Natural killer cell treated with Interleukin-12 subunit alpha and Interleukin-12 subunit beta and Interleukin-15 and Interleukin-18, amount 100 ng/mL, for 72 hours (primary cell): Measurements from ENCODE around the gene DIP2C. TPM values are rescaled to one million over a fixed set of nuclear protein-coding genes. Genes with fewer than 3 reads are reported as not detected.
A peak's percentile ranks its signal among the peaks of the same experiment; 100 is the strongest.

Experiments used
- ATAC-seq, 2 donors: fragments of 150-1000 bp; cut with Tn5 transposase in 1 of 2; sonication (Bioruptor Pico), chemical (Tn5 transposase) in 1 of 2; 2 replicates each; pipeline ENCODE4 v1.10.0; 2021
- DNase-seq: peaks from one replicate; pipeline ENCODE4 v3.0.0; 2022; ENCODE audit warnings: low spot score
- H3K27ac Mint-ChIP-seq, 2 donors: 1 replicate in 1 of 2; 2 replicates in 1 of 2; pipeline ENCODE4 v1.8.0; 2022; ENCODE audit warnings: mixed read lengths in 2 of 2, mild to moderate bottlenecking in 1 of 2, moderate library complexity in 1 of 2
- H3K27me3 Mint-ChIP-seq, 2 donors: 1 replicate in 1 of 2; 2 replicates in 1 of 2; pipeline ENCODE4 v1.8.0; 2022; ENCODE audit warnings: mixed read lengths in 2 of 2
- H3K36me3 Mint-ChIP-seq: one replicate; pipeline ENCODE4 v1.8.0; 2022; ENCODE audit warnings: mixed read lengths
- H3K4me1 Mint-ChIP-seq, 2 donors: 1 replicate in 1 of 2; 2 replicates in 1 of 2; pipeline ENCODE4 v1.8.0; 2022; ENCODE audit warnings: low read depth in 2 of 2, mixed read lengths in 2 of 2, mild to moderate bottlenecking in 1 of 2
- H3K4me3 Mint-ChIP-seq: one replicate; pipeline ENCODE4 v1.8.0; 2022; ENCODE audit warnings: mixed read lengths
- H3K9me3 Mint-ChIP-seq: 2 replicates; pipeline ENCODE4 v1.8.0; 2022; ENCODE audit warnings: mixed read lengths
- total RNA-seq, 2 donors: library from RNA; stranded (reverse); gene quantifications; one replicate each; pipeline ENCODE4 v1.2.3, GENCODE V29; 2022

The DIP2C gene
- total RNA-seq, 2 donors from 2014 or later = 0.57 to 0.98 TPM

- Mint-ChIP-seq H3K4me3 (no peak overlapping the region), H3K9me3 (no peaks in the 10 kb centered on the region), H3K36me3 (no peaks in the 10 kb centered on the region), H3K27ac (no peak overlapping the region), H3K27me3 (peaks cover 27 to 33% of the 10 kb centered on the region in 2 donors), H3K4me1 (peaks cover 0 to 5% of the 10 kb centered on the region in 2 donors)
- DNase-seq (no peak), ATAC-seq (no peak)
Observed at GRCh38 chr10:501596-501995, 187.9 kb downstream of the DIP2C start.

DNA sequence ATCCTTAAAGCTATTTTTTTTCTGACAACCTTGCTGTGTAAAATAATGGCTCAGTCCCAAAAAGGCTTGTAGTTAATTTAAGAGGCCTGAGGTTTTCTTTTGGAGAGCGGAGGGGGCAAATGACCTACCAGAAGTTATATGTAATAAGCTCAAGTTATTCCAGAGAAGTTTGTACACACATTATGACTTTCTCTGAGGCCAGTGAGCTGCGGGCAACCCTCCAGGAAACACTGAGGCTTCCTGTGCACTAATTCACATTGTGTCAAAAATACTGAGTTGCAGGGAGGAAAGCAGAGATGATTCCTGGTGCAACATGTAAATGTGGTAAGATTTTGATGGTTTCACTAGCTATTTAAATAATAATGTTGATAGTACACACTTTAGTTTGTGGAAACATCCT, 188.6 kb downstream of the DIP2C start:
- Mint-ChIP-seq H3K4me1 (peaks cover 0 to 3% of the 10 kb centered on the region in 2 donors), H3K36me3 (no peaks in the 10 kb centered on the region), H3K4me3 (no peak overlapping the region), H3K27ac (no peak overlapping the region), H3K9me3 (no peaks in the 10 kb centered on the region), H3K27me3 (peaks cover 27 to 31% of the 10 kb centered on the region in 2 donors)
- DNase-seq (no peak), ATAC-seq (no peak)

DNA sequence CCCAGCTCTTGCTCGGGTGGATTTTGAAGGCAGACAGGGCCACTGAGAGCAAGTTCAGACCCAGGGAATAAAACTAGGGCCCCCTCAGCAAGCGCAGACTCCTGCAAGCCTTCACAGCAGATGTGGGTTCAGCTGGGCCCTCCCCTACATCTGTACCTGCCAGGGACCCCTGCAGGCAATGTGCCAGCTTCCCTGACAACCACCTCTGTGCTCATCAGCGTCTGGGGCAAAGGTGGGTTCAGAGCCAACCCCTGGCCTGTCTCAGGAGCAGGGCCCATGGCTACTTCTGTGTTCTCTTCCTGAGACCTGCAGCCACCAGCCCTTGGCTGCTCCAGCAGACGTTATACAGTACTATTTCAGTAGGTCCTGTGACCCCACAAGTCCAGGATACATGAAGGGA, 189.5 kb downstream of the DIP2C start:
- peaks cover 0 to 3% of the 10 kb centered on the region in 2 donors for H3K4me1 Mint-ChIP-seq
- no peak for DNase-seq
- H3K27ac Mint-ChIP-seq = no peak overlapping the region
- no peaks in the 10 kb centered on the region for H3K9me3 Mint-ChIP-seq
- ATAC-seq = peak in 1 of 2 donors; percentile 17
- no peaks in the 10 kb centered on the region for H3K36me3 Mint-ChIP-seq
- no peak overlapping the region for H3K4me3 Mint-ChIP-seq
- H3K27me3 Mint-ChIP-seq = peaks cover 26 to 29% of the 10 kb centered on the region in 2 donors

DNA sequence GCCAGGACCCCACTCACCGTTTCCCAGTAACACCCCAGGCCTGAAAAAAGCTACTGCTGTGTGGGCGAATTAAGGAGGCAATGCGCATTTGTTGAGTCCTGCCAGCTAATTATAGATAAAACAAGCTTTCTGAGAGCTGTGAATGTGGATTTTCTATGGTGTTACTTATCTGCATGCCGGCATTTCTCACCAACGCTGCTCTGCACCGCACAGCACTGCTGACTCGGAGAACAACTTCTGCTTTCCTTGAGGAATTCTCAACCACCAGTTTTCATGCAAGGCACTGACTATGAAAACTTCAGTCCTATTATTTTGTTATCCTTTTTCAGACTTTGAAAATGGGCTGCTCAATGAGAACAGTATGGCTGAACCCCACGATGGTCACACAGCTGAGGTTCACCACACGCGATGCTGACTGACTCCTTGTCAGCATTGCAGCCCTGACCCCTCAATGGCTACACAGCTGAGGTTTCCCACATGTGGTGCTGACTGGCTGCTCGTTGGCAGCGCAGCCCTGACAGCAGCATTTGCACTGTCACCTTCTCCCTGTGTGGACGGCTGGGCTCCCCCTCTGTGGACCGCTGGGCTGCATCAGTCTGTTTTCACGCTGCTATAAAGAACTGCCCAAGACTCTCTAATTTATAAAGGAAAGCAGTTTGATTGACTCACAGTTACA, 190.6 kb downstream of the DIP2C start:
- Mint-ChIP-seq H3K4me3 (no peak overlapping the region), H3K27ac (no peak overlapping the region), H3K9me3 (no peaks in the 10 kb centered on the region), H3K36me3 (no peaks in the 10 kb centered on the region), H3K4me1 (peaks cover 0 to 3% of the 10 kb centered on the region in 2 donors), H3K27me3 (peaks cover 20 to 27% of the 10 kb centered on the region in 2 donors)
- DNase-seq (no peak), ATAC-seq (peak; percentile 36 to 53)

- Mint-ChIP-seq H3K9me3 (no peaks in the 10 kb centered on the region), H3K27ac (no peak overlapping the region), H3K36me3 (no peaks in the 10 kb centered on the region), H3K27me3 (peaks cover 16 to 26% of the 10 kb centered on the region in 2 donors), H3K4me3 (no peak overlapping the region), H3K4me1 (peaks cover 0 to 3% of the 10 kb centered on the region in 2 donors)
- no peak for DNase-seq
- no peak for ATAC-seq
Observed at GRCh38 chr10:497898-498451, 191.5 kb downstream of the DIP2C start.

GRCh38 chr10:497289-497688, 192.2 kb downstream of the DIP2C start:
- Mint-ChIP-seq H3K36me3 (no peaks in the 10 kb centered on the region), H3K27ac (no peak overlapping the region), H3K27me3 (peaks cover 16 to 25% of the 10 kb centered on the region in 2 donors), H3K4me1 (peaks cover 0 to 3% of the 10 kb centered on the region in 2 donors), H3K4me3 (no peak overlapping the region), H3K9me3 (no peaks in the 10 kb centered on the region)
- ATAC-seq = no peak
- no peak for DNase-seq

DNA sequence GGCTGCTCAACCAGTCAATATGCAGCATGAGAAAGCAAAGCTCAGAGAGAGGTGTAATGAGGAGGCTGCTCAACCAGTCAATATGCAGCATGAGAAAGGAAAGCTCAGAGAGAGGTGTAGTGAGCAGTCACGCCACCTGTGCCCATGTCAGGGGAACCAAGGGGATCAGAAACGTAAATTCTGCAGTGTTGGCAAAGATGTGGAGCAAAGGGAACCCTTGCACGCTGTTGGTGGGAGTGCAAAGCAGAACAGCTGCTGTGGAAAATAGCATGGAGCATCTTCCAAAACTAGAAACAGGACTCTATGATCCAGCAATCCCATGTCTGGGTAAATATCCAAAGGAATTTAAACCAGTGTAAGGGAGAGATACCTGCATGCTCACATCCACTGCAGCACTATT, 194.9 kb downstream of the DIP2C start:
- no peaks in the 10 kb centered on the region for H3K36me3 Mint-ChIP-seq
- peaks cover 23 to 27% of the 10 kb centered on the region in 2 donors for H3K27me3 Mint-ChIP-seq
- H3K4me1 Mint-ChIP-seq = peaks cover 0 to 3% of the 10 kb centered on the region in 2 donors
- no peak overlapping the region for H3K27ac Mint-ChIP-seq
- DNase-seq = no peak
- H3K9me3 Mint-ChIP-seq = no peaks in the 10 kb centered on the region
- no peak for ATAC-seq
- no peak overlapping the region for H3K4me3 Mint-ChIP-seq

- Mint-ChIP-seq H3K9me3 (no peaks in the 10 kb centered on the region), H3K27ac (no peak overlapping the region), H3K4me3 (no peak overlapping the region), H3K27me3 (peaks cover 23 to 26% of the 10 kb centered on the region in 2 donors), H3K36me3 (no peaks in the 10 kb centered on the region), H3K4me1 (peaks cover 0 to under 1% of the 10 kb centered on the region in 2 donors)
- DNase-seq (no peak), ATAC-seq (no peak)
Observed at GRCh38 chr10:494149-494542, 195.3 kb downstream of the DIP2C start.

DNA sequence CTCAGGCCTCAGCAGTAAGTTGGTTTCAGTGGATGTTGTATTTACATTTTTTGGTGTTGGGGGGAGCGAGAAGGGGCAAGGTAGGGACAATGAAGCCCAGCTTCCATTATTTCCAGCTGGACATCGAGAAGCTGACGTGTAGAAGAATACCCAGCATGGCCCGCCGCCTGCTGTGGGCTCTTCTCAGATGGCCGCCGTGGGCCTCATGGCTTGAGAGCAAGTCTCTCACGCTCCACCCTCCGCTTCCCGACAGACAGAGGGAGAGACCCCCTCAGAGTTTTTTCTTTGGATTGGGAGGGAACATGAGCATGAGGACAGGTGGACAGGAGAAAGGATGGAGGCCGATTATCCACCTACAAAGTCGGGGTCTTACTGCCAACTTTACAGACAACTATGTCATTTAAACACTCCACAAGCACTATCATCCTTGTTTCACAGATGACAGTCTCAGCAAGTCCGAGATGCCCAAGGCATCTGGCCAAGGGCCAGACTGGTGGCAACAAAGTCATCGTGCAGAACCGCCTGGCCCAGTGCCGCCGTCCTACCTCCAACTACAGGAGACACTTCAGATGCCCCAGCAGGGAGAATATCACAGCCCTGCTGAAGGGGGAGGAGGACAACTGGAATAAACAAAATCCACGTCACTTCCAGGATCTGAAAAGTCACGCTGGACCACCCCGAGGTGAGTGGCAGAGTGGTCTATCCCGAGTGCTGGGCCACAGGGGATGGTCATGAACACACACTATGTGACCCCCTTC, 195.9 kb downstream of the DIP2C start:
- Mint-ChIP-seq H3K27ac (no peak overlapping the region), H3K9me3 (no peaks in the 10 kb centered on the region), H3K27me3 (peaks cover 23 to 26% of the 10 kb centered on the region in 2 donors), H3K4me1 (no peaks in the 10 kb centered on the region), H3K4me3 (no peak overlapping the region), H3K36me3 (no peaks in the 10 kb centered on the region)
- ATAC-seq = no peak
- DNase-seq = no peak

DNA sequence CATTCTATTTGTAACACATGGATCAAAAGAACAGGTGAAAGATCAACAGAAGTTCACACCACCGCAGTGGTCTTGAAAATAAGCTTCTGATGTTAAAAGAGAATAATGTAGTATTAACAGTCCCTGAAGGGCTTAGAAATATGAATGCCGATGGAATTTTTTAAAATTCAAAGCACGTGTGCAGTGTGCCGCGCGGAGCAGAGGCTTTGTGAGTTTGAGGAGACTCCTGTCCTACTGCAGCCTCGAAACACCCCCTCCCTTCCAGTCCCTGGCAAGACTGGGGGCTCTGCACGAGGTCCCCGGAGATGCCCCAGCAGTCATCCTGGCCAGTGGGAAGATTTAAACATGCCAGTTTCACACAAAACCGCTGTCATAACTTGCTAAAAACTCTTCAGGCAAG, 196.6 kb downstream of the DIP2C start:
- Mint-ChIP-seq H3K27me3 (peaks cover 23% of the 10 kb centered on the region in 2 donors), H3K27ac (no peak overlapping the region), H3K4me1 (no peaks in the 10 kb centered on the region), H3K4me3 (no peak overlapping the region), H3K36me3 (no peaks in the 10 kb centered on the region), H3K9me3 (no peaks in the 10 kb centered on the region)
- DNase-seq (no peak), ATAC-seq (no peak)

DNA sequence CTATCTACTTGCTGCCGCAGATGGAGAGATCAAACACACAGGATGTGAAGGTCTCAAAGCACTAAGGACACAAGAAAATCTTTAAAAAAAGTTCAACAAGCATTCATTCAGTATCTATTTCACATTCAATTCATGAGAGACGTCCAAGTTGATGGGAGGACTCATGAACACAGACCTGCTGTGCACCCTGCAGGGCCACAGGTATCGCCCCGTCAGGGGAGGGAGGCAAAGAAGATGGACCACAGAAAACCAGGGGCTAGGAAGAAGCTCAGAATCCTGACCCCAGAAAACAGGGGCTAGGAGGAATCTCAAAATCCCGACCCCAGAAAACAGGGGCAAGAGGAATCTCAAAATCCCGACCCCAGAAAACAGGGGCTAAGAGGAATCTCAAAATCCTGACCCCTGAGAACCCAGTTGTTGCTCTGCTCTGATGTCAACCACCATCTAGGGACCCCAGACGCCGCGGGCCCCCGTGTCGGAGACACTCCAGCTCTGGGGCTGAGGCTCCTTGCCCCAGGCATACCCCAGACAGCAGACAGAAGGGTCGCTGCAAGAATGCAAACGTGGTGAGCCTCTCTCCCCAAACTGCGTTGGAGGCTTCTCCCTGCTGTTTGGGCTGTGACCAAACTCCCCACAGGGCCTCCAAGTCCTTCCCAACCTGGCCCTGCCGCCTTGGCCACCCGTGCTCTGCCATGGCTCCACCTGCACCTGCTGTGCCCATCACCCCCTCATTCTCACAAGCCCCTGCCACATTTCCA, 197.6 kb downstream of the DIP2C start:
- DNase-seq = peak; percentile 56
- Mint-ChIP-seq H3K9me3 (no peaks in the 10 kb centered on the region), H3K4me1 (no peaks in the 10 kb centered on the region), H3K4me3 (no peak overlapping the region), H3K36me3 (no peaks in the 10 kb centered on the region), H3K27ac (no peak overlapping the region), H3K27me3 (peaks cover 23% of the 10 kb centered on the region in 2 donors)
- no peak for ATAC-seq

- no peak for ATAC-seq
- no peaks in the 10 kb centered on the region for H3K9me3 Mint-ChIP-seq
- H3K4me3 Mint-ChIP-seq = no peak overlapping the region
- no peaks in the 10 kb centered on the region for H3K4me1 Mint-ChIP-seq
- DNase-seq = no peak
- H3K27me3 Mint-ChIP-seq = peaks cover 23% of the 10 kb centered on the region in 2 donors
- H3K27ac Mint-ChIP-seq = no peak overlapping the region
- H3K36me3 Mint-ChIP-seq = no peaks in the 10 kb centered on the region
Observed at GRCh38 chr10:490891-491571, 198.4 kb downstream of the DIP2C start.

- Mint-ChIP-seq H3K27me3 (peaks cover 23% of the 10 kb centered on the region in 2 donors), H3K9me3 (no peaks in the 10 kb centered on the region), H3K36me3 (no peaks in the 10 kb centered on the region), H3K4me3 (no peak overlapping the region), H3K4me1 (peaks cover 1 to 6% of the 10 kb centered on the region in 2 donors), H3K27ac (no peak overlapping the region)
- ATAC-seq = no peak
- DNase-seq = no peak
Observed at GRCh38 chr10:490256-490655, 199.2 kb downstream of the DIP2C start.
